ENCODE results near the gene SLC25A51.
"Not testable (repeated sequence)": the region's sequence is repeated elsewhere in the genome, so short reads cannot be mapped to it uniquely, and the experiment has no call there.

Gene SLC25A51

GRCh38 chr9:37919956-37920335 is 16.0 kb upstream of the SLC25A51 start:
- no peak for DNase-seq (ENCODE audit: low read depth in 2 of 2)

GRCh38 chr9:37919246-37919955 is 15.5 kb upstream of the SLC25A51 start:
- no peak for DNase-seq (ENCODE audit: low read depth in 2 of 2)

- no peak for DNase-seq (ENCODE audit: low read depth in 2 of 2)
Observed at GRCh38 chr9:37918665-37919170, 14.8 kb upstream of the SLC25A51 start.

- DNase-seq (ENCODE audit: low read depth in 2 of 2), result no peak
Observed at GRCh38 chr9:37917801-37918664, 14.1 kb upstream of the SLC25A51 start.

- no peak for DNase-seq (ENCODE audit: low read depth in 2 of 2)
Observed at GRCh38 chr9:37917313-37917731, 13.4 kb upstream of the SLC25A51 start.

- no peak for DNase-seq (ENCODE audit: low read depth in 2 of 2)
Observed at GRCh38 chr9:37916471-37917312, 12.8 kb upstream of the SLC25A51 start.

- no peak for DNase-seq (ENCODE audit: low read depth in 2 of 2)
Observed at GRCh38 chr9:37915911-37916470, 12.1 kb upstream of the SLC25A51 start.

GRCh38 chr9:37914701-37915358 is 10.9 kb upstream of the SLC25A51 start:
- DNase-seq (ENCODE audit: low read depth in 2 of 2), result no peak

- DNase-seq (ENCODE audit: low read depth in 2 of 2), result no peak
Observed at GRCh38 chr9:37914154-37914551, 10.2 kb upstream of the SLC25A51 start.

GRCh38 chr9:37913480-37914153 is 9.7 kb upstream of the SLC25A51 start:
- peak; percentile 61 to 73 for DNase-seq (ENCODE audit: low read depth in 2 of 2)

- DNase-seq (ENCODE audit: low read depth in 2 of 2), result no peak
Observed at GRCh38 chr9:37911271-37911681, 7.3 kb upstream of the SLC25A51 start.

- DNase-seq (ENCODE audit: low read depth in 2 of 2), result no peak
Observed at GRCh38 chr9:37910271-37910670, 6.3 kb upstream of the SLC25A51 start.

GRCh38 chr9:37909836-37910235 is 5.9 kb upstream of the SLC25A51 start:
- DNase-seq (ENCODE audit: low read depth in 2 of 2), result not testable (repeated sequence)

- DNase-seq (ENCODE audit: low read depth in 2 of 2), result no peak
Observed at GRCh38 chr9:37909326-37909725, 5.4 kb upstream of the SLC25A51 start.

- DNase-seq (ENCODE audit: low read depth in 2 of 2), result no peak
Observed at GRCh38 chr9:37908698-37909186, 4.8 kb upstream of the SLC25A51 start.

- DNase-seq (ENCODE audit: low read depth in 2 of 2), result no peak
Observed at GRCh38 chr9:37908283-37908682, 4.4 kb upstream of the SLC25A51 start.

- DNase-seq (ENCODE audit: low read depth in 2 of 2), result no peak
Observed at GRCh38 chr9:37906312-37907239, 2.6 kb upstream of the SLC25A51 start.

- no peak for DNase-seq (ENCODE audit: low read depth in 2 of 2)
Observed at GRCh38 chr9:37905776-37906175, 1.8 kb upstream of the SLC25A51 start.

GRCh38 chr9:37905131-37905505 is 1.2 kb upstream of the SLC25A51 start:
- no peak for DNase-seq (ENCODE audit: low read depth in 2 of 2)
